PC-3 (cell line): Measurements from ENCODE around the gene NR1D1.

ENCODE experiments used
- EZH2 ChIP-seq: fragments of 300-600 bp; sonication (generic); IDR thresholded peaks from one replicate; pipeline ENCODE4 v1.6.1; 2017; ENCODE audit warnings: antibody characterized with exemption, mild to moderate bottlenecking, low read length; ENCODE audit not compliant: unreplicated experiment
- TF ChIP-seq, protein P1 (sequence below): fragments of 300-600 bp; sonication (generic); conservative IDR thresholded peaks from 2 replicates; pipeline ENCODE4 v1.5.1; 2017; ENCODE audit warnings: antibody characterized with exemption, low read depth, mild to moderate bottlenecking, low read length

DNA sequence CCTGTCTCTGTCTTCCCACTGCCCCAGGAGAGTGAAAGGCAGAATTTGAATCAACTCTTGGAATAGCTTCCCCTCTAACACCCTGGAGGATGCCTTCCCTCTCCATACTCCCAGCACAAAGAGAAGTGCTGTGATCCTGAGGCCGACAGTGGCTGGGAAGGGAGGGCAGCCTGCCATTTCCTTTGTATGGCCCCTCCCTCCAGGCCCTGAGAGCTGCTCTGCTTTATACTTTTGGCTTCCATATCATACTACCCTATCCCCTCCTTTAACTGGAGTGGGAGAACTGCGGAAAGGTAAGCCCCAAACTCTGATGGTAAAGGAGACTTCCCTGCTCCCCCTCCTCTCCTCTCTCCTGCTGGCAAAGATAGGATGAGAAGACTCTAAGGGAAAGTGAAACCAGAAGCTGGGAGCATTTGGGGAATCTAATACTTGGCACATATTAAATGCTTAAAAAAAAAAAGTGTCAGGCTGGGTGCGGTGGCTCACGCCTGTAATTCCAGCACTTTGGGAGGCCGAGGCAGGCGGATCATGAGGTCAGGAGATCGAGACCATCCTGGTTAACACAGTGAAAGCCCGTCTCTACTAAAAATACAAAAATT, 42.1 kb downstream of the NR1D1 start:
- TF ChIP-seq, protein P1, sequence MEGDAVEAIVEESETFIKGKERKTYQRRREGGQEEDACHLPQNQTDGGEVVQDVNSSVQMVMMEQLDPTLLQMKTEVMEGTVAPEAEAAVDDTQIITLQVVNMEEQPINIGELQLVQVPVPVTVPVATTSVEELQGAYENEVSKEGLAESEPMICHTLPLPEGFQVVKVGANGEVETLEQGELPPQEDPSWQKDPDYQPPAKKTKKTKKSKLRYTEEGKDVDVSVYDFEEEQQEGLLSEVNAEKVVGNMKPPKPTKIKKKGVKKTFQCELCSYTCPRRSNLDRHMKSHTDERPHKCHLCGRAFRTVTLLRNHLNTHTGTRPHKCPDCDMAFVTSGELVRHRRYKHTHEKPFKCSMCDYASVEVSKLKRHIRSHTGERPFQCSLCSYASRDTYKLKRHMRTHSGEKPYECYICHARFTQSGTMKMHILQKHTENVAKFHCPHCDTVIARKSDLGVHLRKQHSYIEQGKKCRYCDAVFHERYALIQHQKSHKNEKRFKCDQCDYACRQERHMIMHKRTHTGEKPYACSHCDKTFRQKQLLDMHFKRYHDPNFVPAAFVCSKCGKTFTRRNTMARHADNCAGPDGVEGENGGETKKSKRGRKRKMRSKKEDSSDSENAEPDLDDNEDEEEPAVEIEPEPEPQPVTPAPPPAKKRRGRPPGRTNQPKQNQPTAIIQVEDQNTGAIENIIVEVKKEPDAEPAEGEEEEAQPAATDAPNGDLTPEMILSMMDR = no peak
- no peak for TF ChIP-seq EZH2
